Left ventricle myocardium superior (tissue), 1 donor: ENCODE results near the gene CARS1. TPM values are rescaled to one million over a fixed set of nuclear protein-coding genes. Genes with fewer than 3 reads are reported as not detected.
"Not testable (repeated sequence)": the region's sequence is repeated elsewhere in the genome, so short reads cannot be mapped to it uniquely, and the experiment has no call there.

ENCODE experiments used
- ATAC-seq: fragments of 200-7000 bp; cut with Tn5 transposase; one replicate; pipeline ENCODE4 v1.9.1; 2020; ENCODE audit warnings: mild to moderate bottlenecking, moderate library complexity
- DNase-seq: peaks from one replicate; pipeline ENCODE4 v3.0.0-alpha.2; 2020
- intact Hi-C: fragments of 100-400 bp; cut with micrococcal nuclease; formaldehyde crosslinking; loops from one replicate; pipeline ENCODE4 v1.11.0; 2022
- total RNA-seq: library from RNA; stranded (reverse); fragmentation: NEBNext Ultra II Directional; extraction: Animal tissue kit (Norgen Biotek cat#: 25700); gene quantifications from one replicate; pipeline ENCODE4 v1.2.1, GENCODE V29; 2021
- donor health status: DM: no; HTN: yes; CAD: no; lungs with severe emphysema.

CARS1 gene
- total RNA-seq, 1 donor from 2014 or later: 12.4 TPM

GRCh38 chr11:3069425-3069824 lies 12.2 kb upstream of the CARS1 start:
- DNase-seq: no peak
- ATAC-seq: no peak
- intact Hi-C loops: no loop called here

GRCh38 chr11:3066308-3066707 lies 9.1 kb upstream of the CARS1 start:
- intact Hi-C loops, DNase-seq, ATAC-seq: not testable (repeated sequence)

- DNase-seq, intact Hi-C loops, ATAC-seq: not testable (repeated sequence)
Observed at GRCh38 chr11:3064709-3065108, 7.5 kb upstream of the CARS1 start.

GRCh38 chr11:3063876-3064275 lies 6.7 kb upstream of the CARS1 start:
- intact Hi-C loops, DNase-seq, ATAC-seq: not testable (repeated sequence)

GRCh38 chr11:3063432-3063831 lies 6.2 kb upstream of the CARS1 start:
- ATAC-seq, intact Hi-C loops, DNase-seq: not testable (repeated sequence)

- no peak for DNase-seq
- intact Hi-C loops: no loop called here
- ATAC-seq: no peak
Observed at GRCh38 chr11:3060436-3061025, 3.3 kb upstream of the CARS1 start.

GRCh38 chr11:3058753-3059664 lies 1.8 kb upstream of the CARS1 start:
- ATAC-seq (no peak), DNase-seq (no peak)
- intact Hi-C loops: no loop called here

GRCh38 chr11:3056296-3057068 lies 741 bp downstream of the CARS1 start:
- no peak for ATAC-seq
- intact Hi-C loops: no loop called here
- DNase-seq: no peak

GRCh38 chr11:3055891-3056290 lies 1.3 kb downstream of the CARS1 start:
- DNase-seq (no peak), ATAC-seq (no peak)
- intact Hi-C loops: no loop called here

GRCh38 chr11:3052567-3052966 lies 4.7 kb downstream of the CARS1 start:
- no peak for DNase-seq

GRCh38 chr11:3052109-3052479 lies 5.1 kb downstream of the CARS1 start:
- DNase-seq: no peak
- intact Hi-C loops: no loop called here
- no peak for ATAC-seq

More at GRCh38 chr11:3052567-3052966, 4.7 kb downstream of the CARS1 start:
- intact Hi-C loops: no loop called here
- no peak for ATAC-seq

- ATAC-seq (no peak), DNase-seq (no peak)
- intact Hi-C loops: no loop called here
Observed at GRCh38 chr11:3051196-3052108, 5.8 kb downstream of the CARS1 start.

- ATAC-seq: no peak
- intact Hi-C loops: no loop called here
Observed at GRCh38 chr11:3050386-3051195, 6.6 kb downstream of the CARS1 start.

GRCh38 chr11:3049430-3050243 lies 7.6 kb downstream of the CARS1 start:
- DNase-seq (peak; percentile 61), ATAC-seq (peak; percentile 77)
- intact Hi-C loops: no loop called here

More at GRCh38 chr11:3050386-3051195, 6.6 kb downstream of the CARS1 start:
- no peak for DNase-seq

- intact Hi-C loops: no loop called here
- no peak for ATAC-seq
- no peak for DNase-seq
Observed at GRCh38 chr11:3047637-3048036, 9.6 kb downstream of the CARS1 start.

- DNase-seq (no peak), ATAC-seq (no peak)
- intact Hi-C loops: no loop called here
Observed at GRCh38 chr11:3046641-3047040, 10.6 kb downstream of the CARS1 start.

GRCh38 chr11:3046190-3046589 lies 11.0 kb downstream of the CARS1 start:
- intact Hi-C loops: no loop called here
- DNase-seq (no peak), ATAC-seq (no peak)
